GM10266 (cell line): ENCODE data around the gene TPSG1.

Experiments
- DNase-seq: peaks from one replicate; pipeline ENCODE4 v3.0.0; 2012; ENCODE audit errors: extremely low spot score
- TF ChIP-seq, protein P1 (sequence below): IDR thresholded peaks from 2 replicates; pipeline ENCODE4 v1.5.1; 2012; ENCODE audit warnings: mild to moderate bottlenecking, low read depth; ENCODE audit not compliant: control insufficient read depth, insufficient read depth; ENCODE audit errors: missing control alignments

TPSG1 gene

DNA sequence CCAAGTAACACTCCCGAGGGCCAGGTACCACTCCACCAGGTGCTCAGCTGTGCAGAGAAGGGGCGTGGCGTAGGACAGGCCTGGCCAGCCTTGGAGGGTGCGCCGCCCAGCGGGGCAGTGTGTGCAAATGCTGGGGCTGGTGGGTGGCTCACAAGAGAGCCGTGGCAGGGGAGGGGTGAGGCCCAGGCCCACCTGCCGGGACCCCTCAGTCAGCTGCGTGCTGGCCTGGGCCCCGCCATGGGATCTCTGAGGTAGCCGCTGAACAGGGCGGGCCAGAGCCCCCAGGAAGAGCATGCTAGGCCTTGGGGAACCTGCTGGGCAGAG, 8.8 kb downstream of the TPSG1 start:
- DNase-seq = no peak
- TF ChIP-seq, protein P1, sequence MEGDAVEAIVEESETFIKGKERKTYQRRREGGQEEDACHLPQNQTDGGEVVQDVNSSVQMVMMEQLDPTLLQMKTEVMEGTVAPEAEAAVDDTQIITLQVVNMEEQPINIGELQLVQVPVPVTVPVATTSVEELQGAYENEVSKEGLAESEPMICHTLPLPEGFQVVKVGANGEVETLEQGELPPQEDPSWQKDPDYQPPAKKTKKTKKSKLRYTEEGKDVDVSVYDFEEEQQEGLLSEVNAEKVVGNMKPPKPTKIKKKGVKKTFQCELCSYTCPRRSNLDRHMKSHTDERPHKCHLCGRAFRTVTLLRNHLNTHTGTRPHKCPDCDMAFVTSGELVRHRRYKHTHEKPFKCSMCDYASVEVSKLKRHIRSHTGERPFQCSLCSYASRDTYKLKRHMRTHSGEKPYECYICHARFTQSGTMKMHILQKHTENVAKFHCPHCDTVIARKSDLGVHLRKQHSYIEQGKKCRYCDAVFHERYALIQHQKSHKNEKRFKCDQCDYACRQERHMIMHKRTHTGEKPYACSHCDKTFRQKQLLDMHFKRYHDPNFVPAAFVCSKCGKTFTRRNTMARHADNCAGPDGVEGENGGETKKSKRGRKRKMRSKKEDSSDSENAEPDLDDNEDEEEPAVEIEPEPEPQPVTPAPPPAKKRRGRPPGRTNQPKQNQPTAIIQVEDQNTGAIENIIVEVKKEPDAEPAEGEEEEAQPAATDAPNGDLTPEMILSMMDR = no peak

DNA sequence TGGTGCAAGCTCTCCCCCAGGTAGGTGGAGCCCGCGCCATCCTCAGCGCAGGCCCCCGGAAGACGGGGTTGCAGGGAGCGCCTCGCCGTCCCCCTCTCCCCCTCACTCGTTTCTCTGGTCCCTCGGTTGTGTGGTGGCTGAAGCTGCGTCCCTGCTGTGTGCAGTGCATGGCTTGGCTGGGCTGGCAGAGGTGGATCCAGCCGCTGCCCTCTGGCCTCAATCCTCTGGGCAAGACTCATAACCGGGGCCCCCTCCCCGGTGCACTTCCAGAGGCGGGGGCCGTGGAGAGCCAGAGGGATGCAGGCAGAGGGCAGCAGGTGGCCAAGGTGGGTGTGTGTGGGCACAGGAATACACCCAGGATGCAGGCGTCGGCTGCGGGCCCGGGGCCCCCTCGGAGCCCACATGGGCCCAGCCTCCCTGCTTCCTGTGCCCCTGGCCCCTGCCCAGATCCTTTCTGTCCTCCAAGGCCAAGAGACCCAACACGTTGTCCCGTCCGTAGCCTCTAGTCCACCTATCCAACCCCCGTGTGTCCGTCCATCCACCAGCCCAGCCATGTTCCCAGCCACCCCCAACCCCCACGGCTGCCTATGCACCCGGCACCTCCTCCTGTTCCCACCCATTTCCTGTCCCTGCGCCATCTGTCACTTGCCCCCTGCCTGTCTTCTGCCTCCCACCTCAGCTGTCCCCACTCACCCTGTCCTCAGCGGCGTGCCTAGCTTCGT, 9.3 kb downstream of the TPSG1 start:
- no peak for DNase-seq
- TF ChIP-seq, protein P1 = no peak

DNA sequence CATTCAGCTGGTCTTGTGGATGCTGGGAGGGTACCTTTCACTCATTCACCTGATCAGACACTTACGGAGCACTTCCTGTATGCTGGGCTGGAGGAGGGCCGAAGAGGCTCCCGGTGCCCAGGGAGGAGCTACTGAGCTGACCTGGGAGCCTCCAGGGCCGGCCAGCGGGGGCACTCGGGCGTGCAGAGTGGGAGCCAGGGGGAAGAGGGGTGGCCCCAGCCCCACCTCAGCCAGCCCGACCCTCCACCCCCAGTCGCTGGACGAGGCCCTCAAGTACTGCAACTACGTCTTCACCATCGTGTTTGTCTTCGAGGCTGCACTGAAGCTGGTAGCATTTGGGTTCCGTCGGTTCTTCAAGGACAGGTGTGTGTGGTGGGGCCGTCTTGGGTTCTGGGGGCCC, 10.3 kb downstream of the TPSG1 start:
- TF ChIP-seq, protein P1 = no peak
- no peak for DNase-seq

DNA sequence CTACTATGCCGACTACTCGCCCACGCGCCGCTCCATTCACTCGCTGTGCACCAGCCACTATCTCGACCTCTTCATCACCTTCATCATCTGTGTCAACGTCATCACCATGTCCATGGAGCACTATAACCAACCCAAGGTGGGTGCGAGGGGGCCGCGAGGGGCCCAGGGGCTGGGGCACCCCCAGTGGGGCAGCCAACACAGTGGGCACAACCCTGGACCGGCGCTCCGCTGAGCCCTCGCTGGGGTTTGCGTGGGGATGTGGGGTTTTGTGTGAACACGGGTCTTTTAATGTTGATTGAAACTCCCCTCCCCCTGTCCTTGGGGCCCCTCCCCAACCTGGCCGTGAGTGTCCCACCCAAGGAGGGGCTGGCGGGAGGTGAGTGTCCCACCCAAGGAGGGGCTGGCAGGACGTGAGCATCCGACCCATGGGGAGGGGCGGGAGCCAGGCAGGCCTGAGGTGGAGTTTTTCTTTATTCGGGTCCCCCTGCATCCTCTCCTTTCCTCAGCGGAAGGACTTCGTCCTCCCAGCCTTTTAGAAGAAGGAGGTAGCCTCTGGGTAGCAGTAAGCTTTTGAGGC, 11.2 kb downstream of the TPSG1 start:
- DNase-seq = no peak
- TF ChIP-seq, protein P1 = no peak

DNA sequence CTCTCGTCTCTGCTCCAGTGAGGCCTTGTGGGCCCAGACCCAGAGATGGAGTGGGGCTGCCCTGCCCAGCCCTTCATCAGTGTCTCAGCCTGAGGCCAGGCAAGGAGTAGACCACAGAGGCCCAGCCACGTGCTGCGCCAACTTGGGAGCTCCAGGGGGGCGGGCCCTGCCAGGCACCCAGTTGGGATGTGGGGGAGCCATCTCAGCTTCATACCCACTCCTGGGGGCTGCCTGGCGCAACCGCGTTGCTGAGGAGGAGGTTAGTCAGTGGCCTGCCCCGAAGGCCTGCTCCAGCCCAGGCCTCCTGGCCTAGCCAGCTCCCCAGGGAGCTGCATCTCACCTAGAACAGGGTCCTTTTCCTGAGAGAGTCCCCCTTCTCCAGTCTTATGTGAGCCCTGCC, 11.8 kb downstream of the TPSG1 start:
- TF ChIP-seq, protein P1 = no peak
- DNase-seq = no peak

DNA sequence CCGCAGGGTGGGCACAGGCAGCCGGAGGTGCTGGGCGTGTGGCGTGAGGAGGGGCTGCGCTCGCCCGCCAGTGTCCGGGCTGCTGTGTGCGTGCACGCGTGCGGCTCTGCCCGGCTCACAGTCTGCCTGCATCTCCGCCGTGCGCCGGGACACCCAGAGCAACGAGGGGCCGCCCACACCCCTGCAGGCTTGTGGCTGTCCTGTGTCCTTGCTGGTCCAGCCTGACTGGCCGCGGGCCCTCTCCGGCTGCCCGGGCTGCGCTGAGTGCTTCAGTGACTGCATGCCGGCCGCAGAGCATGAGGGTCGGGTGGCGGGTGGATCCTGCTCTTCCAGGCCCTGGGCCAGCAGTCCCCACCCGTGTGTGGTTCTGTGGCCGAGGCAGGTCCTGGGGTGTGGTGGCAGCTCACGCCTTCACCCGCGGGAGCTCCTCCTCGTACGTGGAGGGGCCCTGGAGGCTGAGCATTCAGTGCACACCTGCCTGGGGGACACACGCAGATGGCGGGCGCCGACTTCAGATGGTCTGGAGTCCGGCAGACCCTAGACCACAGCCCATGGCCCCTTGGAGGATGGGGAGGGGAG, 12.4 kb downstream of the TPSG1 start:
- TF ChIP-seq, protein P1 = no peak
- no peak for DNase-seq
